ENCODE data around the gene RAB8A. TPM values are rescaled to one million over a fixed set of nuclear protein-coding genes. Genes with fewer than 3 reads are reported as not detected.
A peak's percentile ranks its signal among the peaks of the same experiment; 100 is the strongest.

The RAB8A gene
- total RNA-seq, result 10 to 100 TPM; 40.5 to 41.5 TPM

GRCh38 chr19:16111160-16111908 is at the start of gene RAB8A:
RAB8A (plus strand) TSS chr19:16111889; CDS start chr19:16111902, 13 bp downstream.
- H3K27me3 ChIP-seq (replicated peaks; ENCODE audit: insufficient read depth), result no peaks in the 10 kb centered on the region
- no peaks in the 10 kb centered on the region for H3K36me3 ChIP-seq
- DNase-seq (ENCODE audit: low spot score) (peak; percentile 96), ATAC-seq (ENCODE audit: insufficient number of reproducible peaks, low FRiP score, low read depth) (peak; percentile 97)
- peaks cover 14 to 36% of the 10 kb centered on the region in 2 donors for H3K4me1 ChIP-seq (ENCODE audit: control insufficient read depth in 1 of 2, low read depth in 2 of 2)
- H3K9me3 ChIP-seq, result no peaks in the 10 kb centered on the region
- H3K27ac ChIP-seq, result peak within 1 kb of the TSS; percentile 76 to 95
- TF ChIP-seq CTCF (IDR thresholded peaks at IDR 0.05), result peak; percentile 99
- H3K4me3 ChIP-seq, result peak within 1 kb of the TSS; percentile 87

- H3K9me3 ChIP-seq, result peaks cover 7% of the 10 kb centered on the region
Observed at GRCh38 chr19:16061943-16062342, 49.7 kb upstream of the RAB8A start.

GRCh38 chr19:16062789-16063188 is 48.9 kb upstream of the RAB8A start:
- H3K4me3 ChIP-seq, result no peak overlapping the region
- peaks cover 15 to 36% of the 10 kb centered on the region in 2 donors for H3K4me1 ChIP-seq (ENCODE audit: control insufficient read depth in 1 of 2, low read depth in 2 of 2)
- H3K36me3 ChIP-seq, result no peaks in the 10 kb centered on the region
- peaks cover 4% of the 10 kb centered on the region for H3K9me3 ChIP-seq
- peak; percentile 77 for TF ChIP-seq CTCF (IDR thresholded peaks at IDR 0.05)
- no peaks in the 10 kb centered on the region for H3K27me3 ChIP-seq (replicated peaks; ENCODE audit: insufficient read depth)
- DNase-seq (ENCODE audit: low spot score) (no peak), ATAC-seq (ENCODE audit: insufficient number of reproducible peaks, low FRiP score, low read depth) (no peak)
- H3K27ac ChIP-seq, result no peak overlapping the region

More at GRCh38 chr19:16061943-16062342, 49.7 kb upstream of the RAB8A start:
- ATAC-seq (ENCODE audit: insufficient number of reproducible peaks, low FRiP score, low read depth) (no peak), DNase-seq (ENCODE audit: low spot score) (no peak)
- Histone ChIP-seq H3K4me3 (no peak overlapping the region), H3K4me1 (ENCODE audit: control insufficient read depth in 1 of 2, low read depth in 2 of 2) (peaks cover 14 to 34% of the 10 kb centered on the region in 2 donors), H3K27me3 (replicated peaks; ENCODE audit: insufficient read depth) (no peaks in the 10 kb centered on the region), H3K27ac (no peak overlapping the region), H3K36me3 (no peaks in the 10 kb centered on the region)
- no peak for TF ChIP-seq CTCF (IDR thresholded peaks at IDR 0.05)

- Histone ChIP-seq H3K9me3 (peaks cover 4% of the 10 kb centered on the region), H3K27me3 (replicated peaks; ENCODE audit: insufficient read depth) (no peaks in the 10 kb centered on the region), H3K27ac (peak overlapping the region; percentile 13 to 97), H3K36me3 (no peaks in the 10 kb centered on the region), H3K4me3 (no peak overlapping the region), H3K4me1 (ENCODE audit: control insufficient read depth in 1 of 2, low read depth in 2 of 2) (peaks cover 15 to 36% of the 10 kb centered on the region in 2 donors)
- no peak for TF ChIP-seq CTCF (IDR thresholded peaks at IDR 0.05)
- DNase-seq (ENCODE audit: low spot score) (no peak), ATAC-seq (ENCODE audit: insufficient number of reproducible peaks, low FRiP score, low read depth) (no peak)
Observed at GRCh38 chr19:16064209-16064889, 47.3 kb upstream of the RAB8A start.

- Histone ChIP-seq H3K36me3 (no peaks in the 10 kb centered on the region), H3K27ac (peak overlapping the region; percentile 97 to 98), H3K9me3 (no peaks in the 10 kb centered on the region), H3K27me3 (replicated peaks; ENCODE audit: insufficient read depth) (no peaks in the 10 kb centered on the region), H3K4me1 (ENCODE audit: control insufficient read depth in 1 of 2, low read depth in 2 of 2) (peaks cover 23 to 52% of the 10 kb centered on the region in 2 donors), H3K4me3 (peak overlapping the region; percentile 94)
- ATAC-seq (ENCODE audit: insufficient number of reproducible peaks, low FRiP score, low read depth) (peak; percentile 13), DNase-seq (ENCODE audit: low spot score) (no peak)
- no peak for TF ChIP-seq CTCF (IDR thresholded peaks at IDR 0.05)
Observed at GRCh38 chr19:16066611-16067104, 45.0 kb upstream of the RAB8A start.

Data from thoracic aorta (tissue), 2 donors.